ENCODE measurements around the gene ZNF670.

DNA sequence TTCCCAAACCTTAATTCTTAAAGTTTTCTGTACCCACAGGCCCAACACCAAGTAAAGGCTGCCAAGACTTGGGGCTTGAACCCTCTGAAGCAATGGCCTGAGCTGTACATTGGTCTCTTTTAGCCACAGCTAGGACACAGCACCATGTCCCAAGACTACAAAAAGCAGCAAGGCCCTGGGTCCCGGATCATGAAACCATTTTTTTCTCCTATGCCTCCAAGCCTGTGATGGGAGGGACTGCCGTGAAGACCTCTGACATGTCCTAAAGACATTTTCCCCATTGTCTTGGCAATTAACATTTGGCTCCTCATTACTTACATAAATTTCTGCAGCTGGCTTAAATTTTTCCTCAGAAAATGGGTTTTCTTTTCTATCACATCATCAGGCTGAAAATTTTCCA lies 30.9 kb downstream of the ZNF670 start:
- no peak for TF ChIP-seq SP1 (IDR thresholded peaks at IDR 0.05)
- no peak for TF ChIP-seq FOXA1 (IDR thresholded peaks at IDR 0.05)
- no peak for TF ChIP-seq LEF1 (IDR thresholded peaks at IDR 0.05; ENCODE audit: borderline replicate concordance)
- TF ChIP-seq CTBP1 (IDR thresholded peaks at IDR 0.05; ENCODE audit: borderline replicate concordance) = no peak
- TF ChIP-seq ZNF384 (IDR thresholded peaks at IDR 0.05) = no peak
- TF ChIP-seq ARNT (IDR thresholded peaks at IDR 0.05) = no peak
- no peak for TF ChIP-seq FOXM1 (IDR thresholded peaks at IDR 0.05; ENCODE audit: borderline replicate concordance)
- no peak for TF ChIP-seq TARDBP (IDR thresholded peaks at IDR 0.05)
- TF ChIP-seq SUZ12 (IDR thresholded peaks at IDR 0.05) = no peak
- TF ChIP-seq ELF4 (IDR thresholded peaks at IDR 0.05) = no peak
